Measurements from ENCODE around the gene PER1.

Gene PER1

DNA sequence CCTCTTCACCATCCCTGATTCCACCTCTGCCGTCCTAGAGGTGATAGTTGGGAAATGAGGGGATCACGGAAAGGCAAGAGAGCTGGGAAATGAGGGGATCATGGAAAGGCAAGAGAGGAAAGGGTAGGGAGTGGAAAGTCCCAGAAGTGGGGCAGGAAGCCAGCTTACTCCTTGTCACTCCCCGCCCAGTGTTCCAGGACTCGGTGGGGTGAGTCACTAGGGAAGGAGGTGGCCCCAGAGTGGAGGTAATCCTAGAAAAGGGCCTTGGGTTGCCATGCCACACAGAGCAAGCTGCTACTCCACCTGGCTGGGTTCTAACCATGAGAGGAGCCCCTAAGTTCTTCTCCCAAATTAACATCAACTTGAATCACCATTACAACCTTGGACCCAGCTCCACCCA is 48.7 kb downstream of the PER1 start:
- DNase-seq (ENCODE audit: low read depth in 2 of 2, low spot score in 1 of 2): no peak

- DNase-seq (ENCODE audit: low read depth in 2 of 2, low spot score in 1 of 2): no peak
These were observed 50.5 kb downstream of the PER1 start for GRCh38 chr17:8101721-8102120.

DNA sequence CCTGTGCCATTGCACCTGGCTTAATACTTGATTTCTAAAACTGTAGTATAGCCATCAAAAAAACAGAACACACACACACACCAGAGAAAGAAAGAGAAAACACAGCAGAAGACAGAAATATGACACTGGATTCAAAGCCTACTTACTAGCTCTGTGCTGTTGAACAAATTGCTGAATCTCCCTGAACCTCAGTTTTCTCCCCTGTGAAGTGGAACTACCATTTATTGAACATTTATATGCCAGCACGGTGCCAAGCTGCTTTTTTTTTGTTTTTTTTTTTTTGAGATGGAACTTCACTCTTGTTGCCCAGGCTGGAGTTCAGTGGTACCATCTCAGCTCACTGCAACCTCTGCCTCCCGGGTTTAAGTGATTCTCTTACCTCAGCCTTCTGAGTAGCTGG is 51.4 kb downstream of the PER1 start:
- no peak for DNase-seq (ENCODE audit: low read depth in 2 of 2, low spot score in 1 of 2)

DNA sequence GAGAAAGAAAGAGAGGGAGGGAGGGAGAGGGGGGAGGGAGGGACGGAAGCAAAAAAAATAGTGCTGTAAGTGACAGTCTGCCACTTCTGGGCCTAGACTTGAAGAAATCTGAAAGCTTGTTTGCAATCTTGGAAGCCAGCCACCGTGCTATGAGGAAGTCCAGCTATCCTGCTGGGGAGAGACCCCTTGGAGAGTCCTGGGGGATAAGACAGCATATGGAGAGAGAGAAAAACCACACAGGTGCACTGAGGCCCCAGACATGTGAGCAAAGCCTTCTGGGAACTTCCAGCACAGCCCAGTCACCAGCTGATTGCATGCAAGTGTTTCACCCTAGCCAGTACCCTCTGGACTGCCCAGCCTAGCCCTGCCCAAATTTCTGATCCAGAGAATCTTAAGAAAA is 52.1 kb downstream of the PER1 start:
- no peak for DNase-seq (ENCODE audit: low read depth in 2 of 2, low spot score in 1 of 2)

DNA sequence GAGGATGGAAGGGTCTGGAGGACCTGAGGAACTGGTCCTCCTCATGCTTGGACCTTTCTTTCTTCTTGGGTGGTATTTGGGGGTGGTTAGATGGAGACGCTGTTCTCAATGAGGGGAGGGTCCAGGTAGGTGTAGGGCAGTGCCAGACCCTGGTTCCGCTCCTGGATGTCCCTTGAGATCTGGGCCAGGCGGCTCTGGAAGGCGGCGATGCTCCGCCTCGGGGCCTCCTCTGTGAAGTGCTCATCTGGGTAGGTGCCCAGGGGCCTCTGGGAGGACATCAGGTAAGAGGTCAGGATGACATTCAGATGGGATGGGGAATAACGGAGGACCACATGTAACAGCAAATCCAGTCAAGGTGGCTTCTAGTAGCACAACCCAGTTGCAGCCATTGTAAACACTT is 55.7 kb downstream of the PER1 start:
- no peak for DNase-seq (ENCODE audit: low read depth in 2 of 2, low spot score in 1 of 2)

- no peak for DNase-seq (ENCODE audit: low read depth in 2 of 2, low spot score in 1 of 2)
These were observed 56.8 kb downstream of the PER1 start for GRCh38 chr17:8095361-8095760.

GRCh38 chr17:8091033-8091687 is 61.0 kb downstream of the PER1 start:
- no peak for DNase-seq (ENCODE audit: low read depth in 2 of 2, low spot score in 1 of 2)
